ENCODE measurements around the gene MYLK. TPM values are rescaled to one million over a fixed set of nuclear protein-coding genes. Genes with fewer than 3 reads are reported as not detected.

The MYLK gene
- total and polyA plus RNA-seq, 7 donors: 3.2 to 13.7 (median 5.8) TPM

DNA sequence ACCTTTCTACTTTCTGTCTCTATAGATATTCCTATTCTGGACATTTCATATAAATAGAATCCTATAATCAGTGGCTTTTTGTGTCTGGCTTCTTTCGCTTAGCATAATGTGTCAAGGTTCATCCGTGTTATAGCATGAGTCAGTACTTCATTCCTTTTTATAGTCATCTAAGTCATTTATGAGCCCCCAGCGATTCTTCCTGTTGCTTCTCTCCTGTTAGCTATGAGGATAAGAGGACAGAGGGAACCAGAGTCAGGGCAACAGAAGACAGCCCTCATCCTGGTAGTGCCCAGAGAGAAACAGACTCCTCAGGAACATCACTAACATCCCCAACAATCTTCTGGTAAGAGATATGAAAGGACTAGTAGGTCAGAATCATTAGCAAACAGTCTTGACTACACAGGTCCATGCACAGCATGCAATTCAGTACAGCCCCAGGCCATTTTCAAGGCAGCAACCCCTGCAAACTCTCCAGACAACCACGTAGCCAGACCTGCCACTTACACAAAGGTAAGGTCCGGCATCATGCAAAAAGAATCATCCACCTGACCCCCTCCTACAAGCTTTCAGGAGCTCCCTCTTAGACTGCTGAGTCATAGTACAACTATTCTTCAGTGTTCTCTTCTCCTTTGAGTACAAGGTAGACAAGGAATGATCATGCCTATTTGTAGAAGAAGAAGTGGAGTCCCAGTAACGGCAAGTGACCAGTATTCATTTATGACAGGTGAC, 91.5 kb downstream of the MYLK start:
- intact Hi-C loops (cut with DNase I): no loop called here
- TF ChIP-seq, protein P1, sequence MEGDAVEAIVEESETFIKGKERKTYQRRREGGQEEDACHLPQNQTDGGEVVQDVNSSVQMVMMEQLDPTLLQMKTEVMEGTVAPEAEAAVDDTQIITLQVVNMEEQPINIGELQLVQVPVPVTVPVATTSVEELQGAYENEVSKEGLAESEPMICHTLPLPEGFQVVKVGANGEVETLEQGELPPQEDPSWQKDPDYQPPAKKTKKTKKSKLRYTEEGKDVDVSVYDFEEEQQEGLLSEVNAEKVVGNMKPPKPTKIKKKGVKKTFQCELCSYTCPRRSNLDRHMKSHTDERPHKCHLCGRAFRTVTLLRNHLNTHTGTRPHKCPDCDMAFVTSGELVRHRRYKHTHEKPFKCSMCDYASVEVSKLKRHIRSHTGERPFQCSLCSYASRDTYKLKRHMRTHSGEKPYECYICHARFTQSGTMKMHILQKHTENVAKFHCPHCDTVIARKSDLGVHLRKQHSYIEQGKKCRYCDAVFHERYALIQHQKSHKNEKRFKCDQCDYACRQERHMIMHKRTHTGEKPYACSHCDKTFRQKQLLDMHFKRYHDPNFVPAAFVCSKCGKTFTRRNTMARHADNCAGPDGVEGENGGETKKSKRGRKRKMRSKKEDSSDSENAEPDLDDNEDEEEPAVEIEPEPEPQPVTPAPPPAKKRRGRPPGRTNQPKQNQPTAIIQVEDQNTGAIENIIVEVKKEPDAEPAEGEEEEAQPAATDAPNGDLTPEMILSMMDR (IDR thresholded peaks at IDR 0.05): no peak
- Histone ChIP-seq H3K36me3 (ENCODE audit: insufficient read depth in 1 of 2, low read depth in 1 of 2) (no peaks in the 10 kb centered on the region), H3K27ac (no peak overlapping the region), H3K4me1 (no peaks in the 10 kb centered on the region), H3K9me3 (no peaks in the 10 kb centered on the region), H3K27me3 (ENCODE audit: insufficient read depth in 3 of 3, low read length in 2 of 3) (peaks cover 0 to 2% (median 0%) of the 10 kb centered on the region in 3 donors), H3K4me3 (no peak overlapping the region)
- no peak for ATAC-seq
- DNase-seq: no peak
- WGBS, 3 donors: 94 to 98% (median 95%) methylated on average over 6 of the region's 6 CpGs

DNA sequence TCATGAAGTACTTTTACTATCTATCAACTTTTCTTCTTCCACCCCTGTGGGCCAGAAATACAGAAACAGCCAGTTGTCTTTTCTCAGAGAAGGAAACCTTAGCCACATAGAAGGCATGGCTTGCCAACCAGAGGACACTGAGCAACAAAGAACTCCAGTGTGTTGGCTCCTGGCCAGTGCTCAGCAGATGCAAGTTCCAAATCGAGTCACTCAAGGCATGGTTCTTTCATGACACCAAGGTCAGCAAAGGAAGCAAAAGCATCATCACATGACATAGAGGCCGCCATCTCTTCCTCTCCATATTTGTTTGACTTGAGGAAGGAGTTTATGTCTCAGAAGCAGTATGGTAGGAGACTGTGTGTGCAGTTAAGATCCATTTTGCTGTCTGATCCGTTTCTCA, 92.2 kb downstream of the MYLK start:
- DNase-seq (peak in 1 of 2 donors; percentile 24), ATAC-seq (peak in 1 of 4 donors; percentile 57)
- Histone ChIP-seq H3K4me3 (no peak overlapping the region), H3K9me3 (no peaks in the 10 kb centered on the region), H3K27me3 (ENCODE audit: insufficient read depth in 3 of 3, low read length in 2 of 3) (peaks cover 0 to 2% (median 0%) of the 10 kb centered on the region in 3 donors), H3K4me1 (no peaks in the 10 kb centered on the region), H3K36me3 (ENCODE audit: insufficient read depth in 1 of 2, low read depth in 1 of 2) (no peaks in the 10 kb centered on the region), H3K27ac (no peak overlapping the region)
- intact Hi-C loops (cut with DNase I): no loop called here
- 51 to 56% (median 56%) methylated on average over 3 of the region's 3 CpGs for WGBS, 3 donors
- TF ChIP-seq, protein P1 (IDR thresholded peaks at IDR 0.05): no peak

DNA sequence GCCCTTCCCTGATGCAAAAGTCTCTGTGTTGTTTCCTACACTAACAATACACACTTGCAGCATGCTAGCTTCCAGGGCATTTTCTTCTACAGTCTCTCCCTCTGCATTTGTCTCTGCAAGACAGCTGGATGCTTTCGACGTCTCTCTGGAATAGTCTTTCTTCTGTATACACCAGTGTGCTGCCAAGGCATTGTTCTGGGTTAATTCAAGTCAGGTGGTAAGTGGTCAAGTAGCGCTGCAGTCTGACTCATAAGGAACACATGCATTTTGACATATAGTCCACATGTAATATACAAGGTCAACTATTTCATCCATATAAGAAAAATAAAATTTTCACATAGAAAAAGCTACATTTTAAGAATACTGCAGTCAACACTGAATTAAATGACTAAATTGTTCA, 92.7 kb downstream of the MYLK start:
- ATAC-seq (peak in 1 of 4 donors; percentile 54), DNase-seq (no peak)
- Histone ChIP-seq H3K36me3 (ENCODE audit: insufficient read depth in 1 of 2, low read depth in 1 of 2) (no peaks in the 10 kb centered on the region), H3K27me3 (ENCODE audit: insufficient read depth in 3 of 3, low read length in 2 of 3) (peaks cover 0 to 2% (median 0%) of the 10 kb centered on the region in 3 donors), H3K4me3 (no peak overlapping the region), H3K4me1 (no peaks in the 10 kb centered on the region), H3K27ac (no peak overlapping the region), H3K9me3 (no peaks in the 10 kb centered on the region)
- TF ChIP-seq, protein P1 (IDR thresholded peaks at IDR 0.05): no peak
- WGBS, 3 donors: 16 to 19% (median 19%) methylated on average over 3 of the region's 3 CpGs
- intact Hi-C loops (cut with DNase I): no loop called here

DNA sequence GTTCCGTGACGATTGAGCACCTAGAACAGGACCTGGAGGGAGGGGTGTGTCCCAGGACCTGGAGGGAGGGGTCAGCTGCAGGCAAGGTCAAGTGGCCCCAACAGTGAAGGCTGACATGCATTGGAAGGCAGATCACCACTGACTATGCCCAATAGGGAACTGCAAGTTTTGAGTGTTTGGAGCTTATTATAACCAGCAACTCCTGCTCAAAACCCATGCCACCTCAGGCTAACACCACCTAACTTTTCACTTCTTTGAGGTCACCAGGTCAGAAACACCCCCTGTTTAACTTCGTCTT, 93.1 kb downstream of the MYLK start:
- Histone ChIP-seq H3K27ac (no peak overlapping the region), H3K9me3 (no peaks in the 10 kb centered on the region), H3K27me3 (ENCODE audit: insufficient read depth in 3 of 3, low read length in 2 of 3) (peaks cover 0 to 2% (median 0%) of the 10 kb centered on the region in 3 donors), H3K4me3 (no peak overlapping the region), H3K4me1 (no peaks in the 10 kb centered on the region), H3K36me3 (ENCODE audit: insufficient read depth in 1 of 2, low read depth in 1 of 2) (no peaks in the 10 kb centered on the region)
- TF ChIP-seq, protein P1 (IDR thresholded peaks at IDR 0.05): no peak
- DNase-seq: no peak
- WGBS, 3 donors: 74 to 82% (median 80%) methylated on average over 3 of the region's 3 CpGs
- no peak for ATAC-seq
- intact Hi-C loops (cut with DNase I): no loop called here
